SK-N-SH (cell line): ENCODE measurements around the gene TTLL12. TPM values are rescaled to one million over a fixed set of nuclear protein-coding genes. Genes with fewer than 3 reads are reported as not detected.

ENCODE experiments used
- CTCF ChIA-PET: fragments of 300-600, 350-600 bp; formaldehyde crosslinking; extraction: SDS; loops from one replicate; lab custom pipeline; 2021; lab: Yijun Ruan, JAX
- POLR2A ChIA-PET: fragments of 350-600 bp; sonication (Branson Sonifier 250); formaldehyde crosslinking; extraction: SDS; loops from one replicate; lab custom pipeline; 2020; ENCODE audit warnings: antibody characterized with exemption, inconsistent platforms; lab: Yijun Ruan, JAX
- DNase-seq: peaks from one replicate; pipeline ENCODE4 v3.0.0; 2012
- H2AFZ ChIP-seq: fragments of 200-600 bp; sonication (generic); 2 replicates; pipeline ENCODE4 v1.8.1; 2016; ENCODE audit warnings: antibody characterized with exemption, mild to moderate bottlenecking, low read depth
- H3F3A ChIP-seq: fragments of 200-600 bp; sonication (generic); replicated peaks from 2 replicates; pipeline ENCODE3; 2016; ENCODE audit warnings: antibody characterized with exemption, mild to moderate bottlenecking; ENCODE audit not compliant: insufficient read depth
- H3K27ac ChIP-seq, 2 experiments: fragments of 200-500 bp in 1 of 2; fragments of 200-600 bp in 1 of 2; sonication (Bioruptor generic) in 1 of 2; sonication (generic), shearing (Covaris generic) in 1 of 2; 2 replicates each; pipeline versions ENCODE4 v1.5.1 to v1.6.1; 2014 to 2016; ENCODE audit warnings: low read depth in 2 of 2, inconsistent platforms in 1 of 2, low read length in 1 of 2, mild to moderate bottlenecking in 1 of 2, mixed read lengths in 1 of 2
- H3K27me3 ChIP-seq: fragments of 200-600 bp; sonication (generic), shearing (Covaris generic); 2 replicates; pipeline ENCODE4 v1.6.1; 2016; ENCODE audit warnings: mixed run types; ENCODE audit not compliant: insufficient read depth
- H3K36me3 ChIP-seq, 2 experiments: fragments of 200-500 bp in 1 of 2; fragments of 200-600 bp in 1 of 2; sonication (Bioruptor generic) in 1 of 2; sonication (generic) in 1 of 2; replicated peaks in 1 of 2; 2 replicates each; pipeline versions ENCODE3 to v1.5.1; 2014 to 2016; ENCODE audit warnings: low read length in 1 of 2, mild to moderate bottlenecking in 1 of 2; ENCODE audit not compliant: insufficient read depth in 2 of 2, control insufficient read depth in 1 of 2
- H3K4me1 ChIP-seq, 2 experiments: fragments of 200-500 bp in 1 of 2; fragments of 200-600 bp in 1 of 2; sonication (Bioruptor generic) in 1 of 2; sonication (generic), shearing (Covaris generic) in 1 of 2; 2 replicates each; pipeline versions ENCODE4 v1.5.1 to v1.6.1; 2014 to 2016; ENCODE audit warnings: low read depth in 1 of 2, low read length in 1 of 2, mixed run types in 1 of 2; ENCODE audit not compliant: insufficient read depth in 2 of 2, control insufficient read depth in 1 of 2
- H3K4me2 ChIP-seq: fragments of 200-600 bp; sonication (generic), shearing (Covaris generic); 2 replicates; pipeline ENCODE4 v1.6.1; 2017; ENCODE audit warnings: mixed run types
- H3K4me3 ChIP-seq, 2 experiments: fragments of 200-500 bp in 1 of 2; fragments of 200-600 bp in 1 of 2; sonication (Bioruptor generic) in 1 of 2; sonication (generic), shearing (Covaris generic) in 1 of 2; 2 replicates each; pipeline versions ENCODE4 v1.5.1 to v1.8.1; 2014 to 2016; ENCODE audit warnings: low read depth in 2 of 2, inconsistent platforms in 1 of 2, low read length in 1 of 2, mild to moderate bottlenecking in 1 of 2, mixed read lengths in 1 of 2, moderate library complexity in 1 of 2
- H3K79me2 ChIP-seq: fragments of 200-600 bp; sonication (generic); 2 replicates; pipeline ENCODE4 v1.8.1; 2017; ENCODE audit warnings: mild to moderate bottlenecking; ENCODE audit not compliant: insufficient read depth
- H3K9ac ChIP-seq: fragments of 200-600 bp; sonication (generic); 2 replicates; pipeline ENCODE4 v1.6.1; 2017; ENCODE audit warnings: mixed run types
- H3K9me2 ChIP-seq: fragments of 200-600 bp; sonication (generic); 2 replicates; pipeline ENCODE4 v1.6.1; 2017; ENCODE audit warnings: mixed run types
- H3K9me3 ChIP-seq: fragments of 200-600 bp; sonication (generic); 2 replicates; pipeline ENCODE4 v1.6.1; 2017; ENCODE audit warnings: mixed run types, mild to moderate bottlenecking, moderate library complexity
- H4K20me1 ChIP-seq: fragments of 200-600 bp; sonication (generic); 2 replicates; pipeline ENCODE4 v1.6.1; 2017; ENCODE audit warnings: mild to moderate bottlenecking, mixed run types; ENCODE audit not compliant: insufficient read depth
- CHD2 ChIP-seq: fragments of 150-350 bp; IDR thresholded peaks from 2 replicates; pipeline ENCODE4 v1.6.1; 2018; ENCODE audit warnings: low read length; ENCODE audit not compliant: partially characterized antibody
- CTCF ChIP-seq: fragments of 200-600 bp; sonication (generic); IDR thresholded peaks from 2 replicates; pipeline ENCODE4 v1.6.1; 2017; ENCODE audit warnings: antibody characterized with exemption, mild to moderate bottlenecking, moderate library complexity
- EP300 ChIP-seq, 2 experiments: IDR thresholded peaks; 2 replicates each; pipeline versions ENCODE4 v1.4.0 to v1.6.1; 2012; ENCODE audit warnings: borderline replicate concordance in 1 of 2, low read depth in 1 of 2, low read length in 1 of 2
- FOSL2 ChIP-seq: IDR thresholded peaks from 2 replicates; pipeline ENCODE4 v1.4.0; 2012; ENCODE audit warnings: low read depth, mild to moderate bottlenecking, moderate library complexity, borderline replicate concordance
- FOXM1 ChIP-seq: IDR thresholded peaks from 2 replicates; pipeline ENCODE4 v1.4.0; 2012; ENCODE audit warnings: low read depth, mild to moderate bottlenecking
- GABPA ChIP-seq: IDR thresholded peaks from 2 replicates; pipeline ENCODE4 v1.4.0; 2012; ENCODE audit warnings: low read depth, mild to moderate bottlenecking
- GATA2 ChIP-seq: sonication (generic); formaldehyde crosslinking; IDR thresholded peaks from 2 replicates; pipeline ENCODE4 v1.5.0; 2020; ENCODE audit warnings: mild to moderate bottlenecking, missing genetic modification reagents
- JUND ChIP-seq: IDR thresholded peaks from 2 replicates; pipeline ENCODE4 v1.4.0; 2012
- MAX ChIP-seq: IDR thresholded peaks from 2 replicates; pipeline ENCODE4 v1.4.0; 2012; ENCODE audit warnings: low read depth
- MEF2A ChIP-seq: IDR thresholded peaks from 2 replicates; pipeline ENCODE4 v1.4.0; 2012; ENCODE audit warnings: low read depth, borderline replicate concordance
- MXI1 ChIP-seq: IDR thresholded peaks from 2 replicates; pipeline ENCODE4 v1.6.1; 2012; ENCODE audit warnings: mild to moderate bottlenecking, low read depth, low read length, improper control_type of control experiment
- NFIC ChIP-seq: IDR thresholded peaks from 2 replicates; pipeline ENCODE4 v1.4.0; 2012; ENCODE audit warnings: borderline replicate concordance
- NRF1 ChIP-seq: IDR thresholded peaks from 2 replicates; pipeline ENCODE4 v1.6.1; 2012; ENCODE audit warnings: low read depth, mild to moderate bottlenecking, low read length
- PBX3 ChIP-seq: IDR thresholded peaks from 2 replicates; pipeline ENCODE4; 2012
- POLR2AphosphoS5 ChIP-seq: IDR thresholded peaks from 2 replicates; pipeline ENCODE4 v1.6.1; 2012; ENCODE audit warnings: low read depth, low read length
- RCOR1 ChIP-seq: fragments of 150-350 bp; IDR thresholded peaks from 2 replicates; pipeline ENCODE4 v1.6.1; 2017; ENCODE audit warnings: antibody characterized with exemption, low read length
- REST ChIP-seq: IDR thresholded peaks from 2 replicates; pipeline ENCODE4 v1.6.1; 2012; ENCODE audit warnings: mild to moderate bottlenecking, low read depth, low read length, moderate library complexity
- RXRA ChIP-seq: IDR thresholded peaks from 2 replicates; pipeline ENCODE4 v1.4.0; 2012; ENCODE audit warnings: low read depth, mild to moderate bottlenecking, borderline replicate concordance
- SIN3A ChIP-seq: IDR thresholded peaks from 2 replicates; pipeline ENCODE4 v1.6.1; 2012; ENCODE audit warnings: low read depth, mild to moderate bottlenecking, low read length, moderate library complexity, borderline replicate concordance
- TAF1 ChIP-seq: IDR thresholded peaks from 2 replicates; pipeline ENCODE4 v1.6.1; 2012; ENCODE audit warnings: low read depth, mild to moderate bottlenecking, low read length, moderate library complexity, borderline replicate concordance
- USF1 ChIP-seq: IDR thresholded peaks from 2 replicates; pipeline ENCODE4 v1.4.0; 2012; ENCODE audit warnings: low read depth, borderline replicate concordance
- USF2 ChIP-seq: fragments of 150-350 bp; IDR thresholded peaks from 2 replicates; pipeline ENCODE4 v1.6.1; 2017; ENCODE audit warnings: antibody characterized with exemption, low read length, low read depth, borderline replicate concordance
- YY1 ChIP-seq: IDR thresholded peaks from 2 replicates; pipeline ENCODE4 v1.4.0; 2012; ENCODE audit warnings: low read depth, mild to moderate bottlenecking
- WGBS: methylation state at CpG from one replicate; pipeline ENCODE4 v1.1.6; 2017; ENCODE audit warnings: low lambda C conversion rate; 5-methylcytosine and 5-hydroxymethylcytosine counted together
- polyA plus RNA-seq, 3 experiments: library from polyadenylated mRNA; depleted of rRNA; stranded (reverse); fragments of >200 nt; gene quantifications; 2 replicates each; pipeline ENCODE4 v1.2.3, GENCODE V29; 2012

The TTLL12 gene
- polyA plus RNA-seq, 1 of the 3 experiments (the other 2 are of a cell fraction): 11.5 TPM

- TF ChIP-seq MAX: no peak
- no peak for TF ChIP-seq USF1
- no peak for TF ChIP-seq PBX3
- TF ChIP-seq CHD2: no peak
- no peak for TF ChIP-seq RXRA
- TF ChIP-seq NFIC: no peak
- no peak for TF ChIP-seq GABPA
- no peak for TF ChIP-seq TAF1
Measured at GRCh38 chr22:43182118-43182517, 4.8 kb downstream of the TTLL12 start (continued).

GRCh38 chr22:43181321-43182076 is 5.4 kb downstream of the TTLL12 start:
- Histone ChIP-seq H3K4me3 (no peak overlapping the region), H4K20me1 (no peaks in the 10 kb centered on the region), H3K79me2 (peaks cover 2% of the 10 kb centered on the region; the same call in 1 of the 2 replicates), H3K9me2 (no peaks in the 10 kb centered on the region), H3K27me3 (no peaks in the 10 kb centered on the region), H2AFZ (no peak overlapping the region), H3K4me2 (no peak overlapping the region), H3F3A (no peaks in the 10 kb centered on the region), H3K27ac (no peak overlapping the region), H3K36me3 (peaks cover 0 to 9% of the 10 kb centered on the region in 2 experiments), H3K9me3 (no peaks in the 10 kb centered on the region), H3K9ac (no peak overlapping the region), H3K4me1 (peaks cover 0 to 10% of the 10 kb centered on the region in 2 experiments; a peak in 1 of 4 replicates)
- TF ChIP-seq NFIC (no peak), GATA2 (no peak), USF2 (no peak), JUND (no peak), FOSL2 (no peak), CHD2 (no peak), YY1 (no peak), CTCF (no peak), REST (no peak), MEF2A (no peak), RXRA (no peak), RCOR1 (no peak), TAF1 (no peak), EP300 (IDR thresholded peaks at IDR 0.05; ENCODE audit: borderline replicate concordance in 1 of 2, low read depth in 1 of 2, low read length in 1 of 2) (no peak), MXI1 (no peak), FOXM1 (no peak), NRF1 (no peak), POLR2AphosphoS5 (no peak), SIN3A (no peak)
- POLR2A ChIA-PET: no interaction called here
- no peak for DNase-seq
- WGBS: 100% methylated on average over 3 of the region's 13 CpGs
- CTCF ChIA-PET: no interaction called here
